HG02884 (cell line): ENCODE results near the gene HERC3.
"Not testable (repeated sequence)": the region's sequence is repeated elsewhere in the genome, so short reads cannot be mapped to it uniquely, and the experiment has no call there.

Experiments
- ATAC-seq: cut with Tn5 transposase; IDR thresholded peaks from one replicate; pipeline ENCODE4 v1.9.1; 2021; ENCODE audit warnings: mild to moderate bottlenecking, moderate library complexity; ENCODE audit not compliant: unreplicated experiment

The HERC3 gene

DNA sequence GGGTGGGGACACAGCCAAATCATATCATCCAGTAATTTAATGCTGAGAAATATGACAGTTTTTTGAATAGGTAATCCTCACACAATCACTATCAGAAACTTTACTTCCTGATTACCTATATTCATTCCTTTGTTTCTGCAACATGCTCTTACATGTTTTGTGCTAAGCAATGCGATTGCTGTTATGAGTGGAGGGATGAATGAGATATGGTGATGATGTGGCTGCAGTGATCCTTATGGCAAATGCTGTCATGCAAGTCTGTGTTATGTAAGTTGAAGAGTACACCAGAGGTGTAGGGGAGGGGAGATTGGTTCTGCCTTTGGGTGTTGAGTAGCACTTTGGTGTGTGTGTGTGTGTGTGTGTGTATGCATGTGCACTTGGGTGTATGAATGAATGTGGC, 14.6 kb downstream of the HERC3 start:
- ATAC-seq: no peak

DNA sequence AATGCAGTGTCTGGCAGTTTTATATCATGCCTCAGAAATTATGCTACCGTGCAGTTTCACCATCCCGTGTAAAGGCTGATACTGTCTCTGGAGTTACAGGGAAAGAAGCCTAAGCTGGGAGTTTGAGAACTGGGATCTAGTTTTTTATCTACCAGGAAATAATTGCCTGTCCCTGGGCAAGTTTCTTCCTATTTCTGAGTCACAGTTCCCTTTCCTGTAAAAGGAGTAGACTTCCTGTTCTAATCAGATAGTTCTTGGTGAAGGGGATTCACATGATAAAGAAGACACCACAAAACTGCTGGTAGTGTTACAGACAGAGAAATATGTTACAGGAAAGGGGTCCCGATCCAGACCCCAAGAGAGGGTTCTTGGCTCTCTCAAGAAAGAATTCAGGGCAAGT, 17.1 kb downstream of the HERC3 start:
- ATAC-seq: no peak

DNA sequence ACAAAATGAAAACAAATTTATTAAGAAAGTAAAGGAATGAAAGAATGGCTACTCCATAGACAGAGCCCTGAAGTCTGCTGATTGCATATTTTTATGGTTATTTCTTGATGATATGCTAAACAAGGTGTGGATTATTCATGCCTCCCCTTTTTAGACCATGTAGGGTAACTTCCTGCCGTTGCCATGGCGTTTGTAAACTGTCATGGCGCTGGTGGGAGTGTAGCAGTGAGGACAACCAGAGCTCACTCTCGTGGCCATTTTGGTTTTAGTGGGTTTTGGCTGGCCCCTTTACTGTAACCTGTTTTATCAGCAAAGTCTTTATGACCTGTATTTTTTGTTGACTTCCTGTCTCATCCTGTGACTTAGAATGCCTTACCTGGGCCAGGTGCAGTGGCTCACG, 17.5 kb downstream of the HERC3 start:
- not testable (repeated sequence) for ATAC-seq

DNA sequence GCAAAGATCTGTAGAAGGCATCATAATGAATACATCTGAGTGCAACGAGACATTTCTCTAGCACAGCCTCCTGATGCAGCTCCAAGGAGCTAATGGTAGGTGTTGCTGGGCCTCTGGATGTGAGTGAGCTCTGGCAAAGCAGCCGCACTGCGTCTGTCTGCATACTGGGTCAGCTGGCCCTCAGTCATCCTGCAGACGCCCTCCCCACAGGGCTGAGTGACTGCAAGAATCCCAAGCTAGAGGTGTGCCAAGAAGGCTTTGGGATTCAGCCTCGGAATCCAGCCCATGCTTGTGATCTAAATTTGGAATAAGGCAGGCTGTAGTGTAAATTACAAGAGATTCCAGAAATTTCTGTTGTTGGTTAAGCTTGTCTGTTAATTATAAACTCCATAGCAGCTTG, 18.5 kb downstream of the HERC3 start:
- no peak for ATAC-seq

DNA sequence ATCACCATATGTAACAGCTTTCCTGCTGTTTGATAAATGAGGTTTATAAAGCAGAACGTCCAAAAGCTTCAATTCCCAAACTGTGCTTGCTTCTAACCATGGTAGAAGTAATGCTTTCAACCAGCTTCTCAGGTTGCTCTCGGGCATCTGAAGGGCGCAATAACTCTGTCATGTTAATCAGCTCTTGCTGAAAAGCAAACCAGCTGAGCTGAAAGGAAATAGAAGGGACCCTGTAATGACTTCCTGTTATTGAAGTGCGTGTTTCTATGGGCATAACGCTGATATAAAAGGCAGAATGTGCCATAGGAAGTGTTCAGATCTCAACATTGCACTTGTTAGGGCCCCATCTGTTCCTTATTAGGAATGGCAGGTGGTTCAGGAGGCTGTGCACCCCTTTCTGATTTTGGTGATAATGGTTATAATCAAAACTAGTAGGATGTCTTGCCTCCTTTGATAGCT, 21.2 kb downstream of the HERC3 start:
- peak; percentile 26 for ATAC-seq

DNA sequence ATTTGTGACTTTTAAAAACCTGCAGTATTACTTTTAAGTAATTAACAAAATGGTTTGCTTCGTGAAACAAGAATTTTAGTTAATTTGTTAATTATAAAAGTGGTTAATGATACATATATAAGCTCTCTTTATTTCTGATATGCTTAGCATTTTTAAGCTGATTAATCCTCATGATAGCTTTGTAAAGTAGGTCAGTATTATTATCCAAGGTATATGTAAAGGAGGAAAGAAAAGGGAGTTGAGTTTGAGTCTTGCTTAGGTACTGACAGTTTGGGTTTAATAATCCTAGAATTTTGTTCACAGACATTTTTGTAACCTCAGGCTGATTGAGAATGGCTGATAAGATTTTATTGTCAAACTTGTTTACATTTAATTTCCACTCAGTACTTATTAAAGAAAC, 21.8 kb downstream of the HERC3 start:
- no peak for ATAC-seq

DNA sequence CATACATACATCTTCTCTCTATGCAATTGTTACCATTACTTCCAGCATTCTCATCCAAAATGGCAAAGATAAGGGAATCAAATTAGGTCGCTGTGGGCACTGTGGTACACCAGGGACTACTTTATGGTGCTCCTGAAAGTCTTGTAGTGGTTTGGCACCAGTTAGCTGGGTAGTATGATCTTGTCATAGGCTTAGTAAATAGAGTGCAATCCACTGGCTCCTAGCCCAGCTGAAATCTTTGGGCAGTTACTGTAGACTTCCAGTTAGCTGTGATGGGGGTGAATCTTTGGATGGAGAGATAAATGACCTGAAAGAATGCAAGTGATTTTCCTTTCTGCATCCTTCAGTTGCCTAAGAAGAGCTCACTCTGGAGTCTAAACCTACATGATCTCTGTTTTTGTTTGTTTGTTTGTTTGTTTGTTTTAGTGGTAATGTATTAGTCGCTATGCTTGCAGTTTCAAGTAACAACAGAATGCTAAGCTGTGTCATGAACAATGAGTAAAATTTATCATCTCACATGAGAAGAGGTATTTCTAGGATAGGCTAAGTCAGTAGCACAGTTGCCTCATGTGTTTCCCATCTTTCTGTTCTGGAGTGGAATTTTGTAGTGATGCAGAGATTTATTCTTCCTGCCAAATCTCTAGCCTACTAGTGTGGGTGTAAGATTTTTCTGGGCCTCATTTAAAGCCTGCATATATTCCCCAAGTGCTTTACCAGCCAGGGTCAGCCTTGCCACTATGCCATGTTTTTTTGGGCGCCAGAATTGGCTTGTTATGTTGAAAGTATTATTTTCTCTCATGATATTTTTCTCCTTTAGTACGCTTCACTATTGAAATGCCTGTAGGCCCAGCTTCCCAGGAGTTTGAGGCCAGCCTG, 24.2 kb downstream of the HERC3 start:
- no peak for ATAC-seq

DNA sequence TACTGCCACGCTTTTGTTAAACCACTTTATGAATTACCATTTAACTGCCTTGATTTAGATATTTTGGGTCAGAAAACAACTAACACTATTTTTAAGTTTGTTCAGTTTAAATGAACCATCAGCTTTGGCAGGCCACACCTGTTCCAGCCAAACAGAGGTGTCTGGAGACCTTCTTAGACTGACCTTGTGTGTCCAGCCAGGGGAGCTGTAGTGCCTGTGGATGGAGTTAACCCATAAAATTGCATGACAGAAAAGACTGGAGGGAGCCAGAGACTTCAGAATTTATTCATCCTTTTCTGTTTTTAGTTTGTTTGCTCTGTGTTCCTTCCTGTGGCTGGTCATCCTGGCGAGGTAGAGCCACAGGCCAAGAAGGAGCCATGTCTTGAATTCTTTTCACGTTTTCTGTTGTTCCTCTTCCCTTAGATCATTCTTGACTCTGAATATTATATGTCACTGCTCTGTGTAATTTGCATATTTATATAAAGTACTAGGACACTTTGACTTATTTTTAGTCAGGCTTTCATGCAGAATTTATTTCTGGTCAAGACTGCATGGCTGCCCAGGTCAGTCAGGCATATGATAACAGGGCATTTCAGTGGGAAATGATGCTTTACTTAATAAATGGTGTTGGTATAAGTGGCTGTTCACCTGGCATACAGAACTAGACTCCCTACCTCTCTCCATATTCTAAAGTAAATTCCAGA, 26.7 kb downstream of the HERC3 start:
- ATAC-seq: no peak

DNA sequence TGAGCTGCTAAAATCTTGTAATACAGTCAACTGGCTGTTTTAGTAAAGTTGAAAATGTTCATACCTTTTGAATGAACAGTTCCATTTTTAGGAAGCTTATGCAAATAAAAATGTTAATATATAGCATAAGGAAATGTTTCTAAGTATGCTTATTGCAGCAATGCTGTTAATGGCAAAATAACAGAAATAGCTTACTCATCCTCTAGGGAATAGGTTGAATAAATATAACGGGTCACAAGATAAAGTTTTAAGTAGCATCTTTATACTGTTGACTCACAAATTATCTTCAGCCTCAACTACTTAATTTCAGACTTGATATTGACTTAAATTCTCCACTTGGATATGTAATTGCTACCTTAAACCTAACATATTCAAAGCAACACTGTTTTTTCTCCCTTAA, 27.7 kb downstream of the HERC3 start:
- ATAC-seq: no peak

DNA sequence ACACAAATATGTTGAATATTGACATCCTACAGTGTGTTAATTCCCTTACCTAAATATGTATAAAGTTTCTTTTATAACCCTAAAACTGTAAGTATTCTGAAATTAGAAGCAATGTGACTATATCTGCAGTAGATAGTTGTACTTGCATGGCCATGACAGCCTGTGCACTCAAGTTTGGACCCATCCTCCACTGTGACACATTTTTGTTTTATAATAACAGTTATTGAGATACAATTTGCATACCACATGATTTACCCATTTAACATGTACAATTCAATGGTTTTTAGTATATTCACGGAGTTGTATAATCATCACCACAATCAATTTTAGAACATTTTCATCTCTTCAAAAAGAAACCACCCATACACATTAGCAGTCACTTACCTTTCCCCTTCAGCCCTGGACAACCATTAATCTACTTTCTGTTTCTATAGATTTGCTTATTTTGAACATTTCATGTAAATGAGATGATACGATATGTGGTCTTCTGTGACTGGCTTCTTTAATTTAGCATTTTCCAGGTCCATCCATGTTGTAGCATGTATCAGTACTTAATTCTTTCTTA, 29.6 kb downstream of the HERC3 start:
- ATAC-seq: no peak

DNA sequence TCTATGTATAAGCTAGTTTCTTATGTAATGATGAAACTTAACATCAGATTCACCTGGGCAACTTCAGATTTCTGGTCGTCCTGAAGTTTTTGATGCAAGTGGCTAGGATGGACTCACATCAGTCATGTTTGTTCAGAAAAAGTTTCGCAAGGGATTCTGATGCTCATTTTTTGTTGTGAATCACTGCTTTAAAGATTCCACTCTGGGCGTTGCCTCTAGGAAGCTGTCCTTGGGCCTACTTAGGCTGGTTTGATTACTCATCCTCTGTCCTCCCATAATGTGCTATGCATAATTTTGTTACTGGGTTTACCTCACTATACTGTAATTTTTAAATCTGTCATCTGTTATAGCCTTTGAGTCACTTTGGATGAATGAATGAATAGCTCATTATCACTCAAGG, 30.8 kb downstream of the HERC3 start:
- ATAC-seq: no peak

DNA sequence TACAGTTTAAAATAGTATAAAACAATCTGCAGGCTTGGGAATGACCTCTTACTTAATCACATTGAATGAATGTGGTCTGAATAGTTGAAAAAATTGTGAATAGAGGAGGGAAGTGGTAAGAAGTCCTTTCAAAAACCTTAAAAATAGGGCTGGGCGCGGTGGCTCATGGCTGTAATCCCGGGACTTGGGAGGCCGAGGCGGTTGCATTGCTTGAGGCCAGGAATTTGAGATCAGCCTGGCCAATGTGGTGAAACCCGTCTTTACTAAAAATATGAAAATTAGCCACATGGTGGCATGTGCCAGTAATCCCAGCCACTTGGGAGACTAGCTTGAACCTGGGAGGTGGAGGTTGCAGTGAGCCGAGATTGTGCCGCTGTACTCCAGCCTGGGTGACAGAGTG, 36.5 kb downstream of the HERC3 start:
- no peak for ATAC-seq

DNA sequence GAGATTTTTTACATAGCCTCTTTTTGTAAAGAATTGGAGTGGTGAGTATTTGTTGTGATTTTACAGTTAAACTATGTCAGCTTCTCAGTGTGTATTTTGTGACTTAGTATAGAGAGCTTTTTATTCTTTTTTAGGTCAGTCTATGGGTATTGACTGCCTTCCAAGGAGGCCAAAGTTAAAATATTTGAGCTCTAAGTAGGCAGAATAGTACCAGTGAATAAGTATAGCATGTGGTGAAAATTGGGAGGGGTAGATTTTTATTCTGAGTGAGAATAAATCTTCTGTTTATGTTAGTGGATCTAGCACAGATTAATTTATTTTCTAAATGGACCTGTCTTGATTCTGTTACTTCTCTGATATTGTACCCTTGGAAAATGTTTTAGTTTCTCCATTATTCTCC, 37.5 kb downstream of the HERC3 start:
- ATAC-seq: no peak

DNA sequence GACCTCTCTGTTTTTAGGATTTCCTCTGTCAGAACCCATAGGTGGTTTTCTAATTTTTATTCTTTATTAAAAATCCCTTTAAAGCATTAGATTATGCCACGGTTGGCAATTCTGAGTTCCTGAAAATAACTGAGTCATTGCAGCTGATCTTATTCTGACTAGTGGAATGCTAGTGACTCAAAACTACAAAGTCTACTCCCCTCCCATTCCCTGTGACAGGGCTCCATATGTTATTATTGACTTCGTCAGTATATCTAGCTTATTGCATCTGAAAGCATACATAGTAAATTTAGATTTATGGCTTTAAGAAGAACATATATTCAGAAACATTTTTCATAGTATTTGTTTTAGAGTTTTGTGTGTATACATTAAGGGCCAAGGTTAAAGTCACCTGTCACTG, 38.5 kb downstream of the HERC3 start:
- ATAC-seq: no peak

DNA sequence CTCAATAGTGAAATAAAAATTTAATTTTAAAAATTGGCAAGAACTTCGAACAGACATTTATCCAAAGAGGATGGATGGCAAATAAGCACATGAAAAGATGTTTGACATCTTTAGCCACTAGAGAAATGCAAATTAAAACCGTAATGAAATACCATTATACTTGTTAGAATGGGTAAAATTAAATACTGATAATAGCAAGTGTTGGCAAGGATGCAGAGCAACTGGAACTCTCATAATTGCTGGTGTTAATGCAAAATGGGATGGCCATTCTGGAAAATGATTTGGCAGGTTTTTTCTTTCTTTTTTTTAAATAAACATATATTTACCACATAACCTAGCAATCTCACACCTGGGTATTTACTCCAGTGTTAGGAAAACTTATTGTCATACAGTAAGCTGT, 51.7 kb downstream of the HERC3 start:
- no peak for ATAC-seq

DNA sequence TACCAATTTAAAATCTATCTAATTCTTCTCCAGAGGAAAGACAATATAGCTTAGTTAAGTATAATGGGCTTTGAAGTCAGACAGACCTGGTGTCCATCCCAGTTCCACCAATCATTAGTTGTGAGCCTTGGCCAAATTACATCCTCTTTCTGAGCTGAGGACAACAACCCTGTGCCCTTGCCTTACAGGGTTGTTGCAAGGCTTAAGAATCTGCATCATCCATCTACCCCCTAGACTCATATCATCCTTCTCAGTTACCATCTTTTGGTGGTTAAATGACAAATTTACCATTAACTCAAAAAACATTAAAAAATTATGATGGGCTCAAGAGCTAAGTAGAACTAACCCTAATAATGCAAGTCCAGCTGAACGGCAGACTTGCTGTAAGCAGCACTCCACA, 53.7 kb downstream of the HERC3 start:
- ATAC-seq: no peak

DNA sequence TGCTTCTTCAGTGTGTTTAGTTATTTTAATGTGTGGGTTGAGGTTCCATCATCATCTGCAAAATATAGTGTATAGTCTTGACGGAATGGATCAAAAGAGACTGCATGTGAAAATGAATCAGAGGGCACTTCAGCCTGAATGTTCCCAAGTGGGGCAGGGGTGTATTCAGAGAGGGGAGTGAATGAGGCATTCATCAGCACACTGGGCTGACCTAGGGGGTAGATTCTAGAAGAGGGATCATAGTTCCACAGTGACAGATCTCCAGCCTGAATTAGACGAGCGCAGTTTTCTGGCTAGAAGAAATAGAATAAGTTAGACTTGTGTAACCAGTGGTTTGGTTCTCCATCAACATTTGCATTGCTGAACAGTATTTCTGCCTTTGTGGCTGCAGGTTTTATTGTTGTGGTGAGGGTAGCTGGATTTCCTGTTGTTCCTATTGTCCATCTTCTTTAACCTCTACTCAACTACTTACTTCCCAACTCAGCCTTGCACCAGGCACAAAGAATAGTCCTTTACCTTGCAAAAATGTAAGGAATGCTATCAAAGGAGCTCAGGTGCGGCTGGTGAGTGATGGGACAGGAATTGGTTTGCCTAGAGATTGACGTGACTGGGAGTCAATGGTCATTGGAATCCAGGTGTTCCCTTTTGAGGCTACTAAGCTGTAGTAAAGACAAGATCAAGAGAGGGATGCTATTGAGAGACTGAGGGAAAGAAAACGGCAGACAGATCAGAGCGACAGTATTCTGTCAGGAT, 54.4 kb downstream of the HERC3 start:
- ATAC-seq: no peak

DNA sequence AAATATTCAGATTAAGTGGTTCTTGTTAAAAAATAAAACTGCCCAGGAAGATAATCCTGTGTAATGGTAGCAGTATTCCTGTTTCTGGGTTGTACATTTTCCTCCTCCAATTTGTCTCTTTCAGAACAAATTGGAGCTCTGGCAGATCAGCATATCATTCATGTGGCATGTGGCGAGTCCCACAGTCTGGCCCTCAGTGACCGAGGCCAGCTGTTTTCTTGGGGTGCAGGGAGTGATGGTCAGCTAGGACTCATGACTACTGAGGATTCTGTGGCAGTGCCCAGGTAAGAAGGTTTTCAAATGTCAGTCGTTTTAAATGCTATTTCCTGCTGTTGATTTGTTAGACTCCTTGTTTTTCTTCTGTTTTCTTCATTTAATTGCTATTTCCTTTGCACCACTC, 57.4 kb downstream of the HERC3 start:
- no peak for ATAC-seq

DNA sequence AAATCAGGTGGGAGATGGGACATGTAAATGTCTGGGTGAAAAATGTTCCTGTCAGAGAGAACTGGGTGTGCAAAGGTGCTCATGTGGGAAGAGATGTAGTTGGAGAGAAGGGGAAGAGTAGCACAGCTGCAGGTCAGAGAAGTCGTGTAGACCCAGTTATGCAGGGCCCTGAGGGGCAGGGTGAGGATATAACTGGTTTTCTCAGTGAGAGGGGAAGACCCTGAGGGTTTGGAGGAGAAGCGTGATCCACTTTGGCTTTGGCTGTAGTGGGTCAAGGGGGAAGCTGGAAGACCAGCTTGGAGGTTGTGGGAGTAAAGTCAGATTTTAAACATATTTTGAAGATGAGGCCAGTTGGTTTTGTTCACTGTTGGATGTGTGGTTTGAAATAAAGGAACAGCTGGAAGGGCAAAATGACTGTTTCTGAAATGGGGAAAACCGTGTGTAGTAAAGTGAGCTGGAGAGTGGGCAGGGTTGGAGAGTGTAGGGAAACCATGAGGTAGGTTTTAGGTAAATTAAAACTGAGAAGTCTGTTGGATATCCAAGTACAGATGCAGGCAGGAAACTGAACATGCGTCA, 61.2 kb downstream of the HERC3 start:
- no peak for ATAC-seq

DNA sequence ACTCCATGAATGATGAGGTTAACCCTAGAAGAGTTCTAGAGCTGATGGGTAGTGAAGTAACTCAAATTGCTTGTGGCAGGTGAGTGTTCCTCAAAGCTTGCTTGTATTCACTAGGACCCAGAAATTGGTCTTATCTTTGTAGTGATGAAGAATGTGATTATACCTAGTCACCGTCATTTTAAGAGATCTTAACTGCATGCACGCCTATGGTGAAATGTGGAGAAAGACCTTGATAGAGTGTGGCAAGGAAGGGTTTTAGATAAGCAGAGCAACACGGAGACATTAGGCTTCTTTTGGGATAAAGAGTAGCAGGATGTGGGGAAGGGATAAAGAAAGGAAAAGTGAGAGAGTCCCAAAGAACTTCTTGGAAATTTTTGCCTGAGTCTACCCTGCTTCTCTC, 62.9 kb downstream of the HERC3 start:
- no peak for ATAC-seq
